Smooth muscle cell (in vitro differentiated cells): ENCODE measurements around the gene TSPOAP1. TPM values are rescaled to one million over a fixed set of nuclear protein-coding genes. Genes with fewer than 3 reads are reported as not detected.

ENCODE experiments used
- DNase-seq: peaks from one replicate; lab custom pipeline; 2025; ENCODE audit not compliant: unreplicated experiment; lab: John Stamatoyannopoulos, UW
- H2AFZ ChIP-seq: fragments of 200-600 bp; sonication (generic); 2 replicates; pipeline ENCODE4 v1.6.0; 2016; ENCODE audit warnings: antibody characterized with exemption, low read depth, mild to moderate bottlenecking
- H3F3A ChIP-seq: fragments of 200-600 bp; sonication (generic); 2 replicates; pipeline ENCODE4 v1.6.0; 2017; ENCODE audit warnings: antibody characterized with exemption, low read depth
- H3K27ac ChIP-seq: fragments of 200-600 bp; sonication (generic); 2 replicates; pipeline ENCODE4 v1.5.1; 2016; ENCODE audit warnings: low read depth, mild to moderate bottlenecking
- H3K27me3 ChIP-seq: fragments of 200-600 bp; sonication (generic); 2 replicates; pipeline ENCODE4 v1.6.1; 2016; ENCODE audit warnings: low read depth, mild to moderate bottlenecking
- H3K36me3 ChIP-seq: fragments of 200-600 bp; sonication (generic); 2 replicates; pipeline ENCODE4 v1.5.1; 2016; ENCODE audit warnings: low read depth
- H3K4me1 ChIP-seq: fragments of 200-600 bp; sonication (generic); 2 replicates; pipeline ENCODE4 v1.5.1; 2016; ENCODE audit warnings: low read depth
- H3K4me2 ChIP-seq: fragments of 200-600 bp; sonication (generic); 2 replicates; pipeline ENCODE4 v1.6.0; 2016; ENCODE audit warnings: mild to moderate bottlenecking
- H3K4me3 ChIP-seq: fragments of 200-600 bp; sonication (generic); 2 replicates; pipeline ENCODE4 v1.5.1; 2016; ENCODE audit warnings: mild to moderate bottlenecking
- H3K79me2 ChIP-seq: fragments of 200-600 bp; sonication (generic); 2 replicates; pipeline ENCODE4 v1.6.0; 2016; ENCODE audit warnings: low read depth, mild to moderate bottlenecking
- H3K9ac ChIP-seq: fragments of 200-600 bp; sonication (generic); 2 replicates; pipeline ENCODE4 v1.6.0; 2016; ENCODE audit warnings: low read depth
- H3K9me3 ChIP-seq: fragments of 200-600 bp; sonication (generic); replicated peaks from 2 replicates; pipeline ENCODE4 v1.5.1; 2016; ENCODE audit warnings: low read depth
- H4K20me1 ChIP-seq: fragments of 200-600 bp; sonication (generic); 2 replicates; pipeline ENCODE4 v1.6.0; 2016; ENCODE audit warnings: low read depth
- WGBS: methylation state at CpG from one replicate; pipeline ENCODE4 v1.1.7; 2016; ENCODE audit warnings: low lambda C conversion rate; 5-methylcytosine and 5-hydroxymethylcytosine counted together
- polyA plus RNA-seq: library from polyadenylated mRNA; unstranded; fragments of >200 nt; fragmentation: Nextera tagmentation; extraction: Ambion mirVana; gene quantifications from 2 replicates; pipeline ENCODE4 v1.2.1, GENCODE V29; 2016
- total RNA-seq: library from RNA; depleted of rRNA; stranded (reverse); fragments of >200 nt; gene quantifications from 2 replicates; pipeline ENCODE4 v1.2.3, GENCODE V29; 2014
- TF ChIP-seq, protein P1 (sequence below): fragments of 200-600 bp; sonication (generic); IDR thresholded peaks from 2 replicates; pipeline ENCODE4 v1.5.1; 2017; ENCODE audit warnings: borderline replicate concordance, mild to moderate bottlenecking, antibody characterized with exemption; ENCODE audit not compliant: insufficient read depth, poor library complexity, severe bottlenecking

TSPOAP1 gene
- total and polyA plus RNA-seq, 2 experiments from 2014 or later: 7.0 to 11.7 TPM

DNA sequence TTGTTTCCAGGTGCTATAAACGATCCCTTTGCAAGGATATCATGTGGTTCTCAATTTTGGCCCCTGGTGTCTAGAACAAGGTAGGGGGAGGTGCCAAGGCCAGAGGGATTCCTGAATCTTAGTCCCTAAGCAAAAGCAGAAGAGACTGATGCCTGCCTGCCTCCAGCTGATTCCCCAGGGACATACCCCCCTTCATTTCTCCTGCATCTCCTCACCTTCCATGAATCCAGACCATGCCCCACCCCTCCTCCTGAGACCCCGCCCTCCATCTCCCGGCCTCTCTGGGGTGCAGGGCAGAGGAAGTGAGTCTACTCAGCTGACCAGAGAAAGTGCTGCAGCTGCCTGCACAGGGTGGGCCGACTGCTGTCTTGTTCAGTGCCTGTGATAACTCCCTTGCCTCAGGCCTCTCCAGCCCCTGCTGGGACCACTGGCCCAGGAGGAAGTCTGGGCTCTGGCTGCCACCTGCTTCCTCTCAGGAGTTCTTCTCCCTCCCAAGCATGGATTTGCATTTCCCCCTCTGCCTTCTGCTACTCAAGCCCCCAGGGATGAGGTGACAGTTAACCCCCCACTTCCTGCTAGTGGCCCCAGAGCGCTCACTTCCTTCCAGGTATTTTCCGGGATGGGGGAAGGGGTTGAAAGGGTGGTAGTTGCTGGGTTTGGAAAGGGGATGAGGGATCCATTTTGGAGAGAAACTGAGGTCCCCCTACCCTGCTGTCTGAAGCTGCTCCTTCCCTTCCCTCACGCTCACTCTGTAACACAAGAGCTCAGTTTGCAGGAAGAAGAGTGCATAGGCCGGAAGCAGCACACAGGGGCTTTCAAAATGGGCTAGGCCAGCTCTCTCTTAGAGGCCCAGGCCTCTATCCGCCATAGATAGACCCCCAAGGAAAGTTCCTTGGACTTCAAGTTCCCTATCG lies 10.5 kb upstream of the TSPOAP1 start:
- Histone ChIP-seq H3K9ac (no peak overlapping the region), H3K36me3 (no peaks in the 10 kb centered on the region), H3K27ac (peak overlapping the region; percentile 85), H3K4me1 (peaks cover 17% of the 10 kb centered on the region), H3K9me3 (no peaks in the 10 kb centered on the region), H3K27me3 (no peaks in the 10 kb centered on the region), H3K79me2 (no peaks in the 10 kb centered on the region), H2AFZ (no peak overlapping the region), H4K20me1 (no peaks in the 10 kb centered on the region), H3K4me2 (peak overlapping the region; percentile 73), H3K4me3 (no peak overlapping the region), H3F3A (peaks cover 16% of the 10 kb centered on the region)
- TF ChIP-seq, protein P1, sequence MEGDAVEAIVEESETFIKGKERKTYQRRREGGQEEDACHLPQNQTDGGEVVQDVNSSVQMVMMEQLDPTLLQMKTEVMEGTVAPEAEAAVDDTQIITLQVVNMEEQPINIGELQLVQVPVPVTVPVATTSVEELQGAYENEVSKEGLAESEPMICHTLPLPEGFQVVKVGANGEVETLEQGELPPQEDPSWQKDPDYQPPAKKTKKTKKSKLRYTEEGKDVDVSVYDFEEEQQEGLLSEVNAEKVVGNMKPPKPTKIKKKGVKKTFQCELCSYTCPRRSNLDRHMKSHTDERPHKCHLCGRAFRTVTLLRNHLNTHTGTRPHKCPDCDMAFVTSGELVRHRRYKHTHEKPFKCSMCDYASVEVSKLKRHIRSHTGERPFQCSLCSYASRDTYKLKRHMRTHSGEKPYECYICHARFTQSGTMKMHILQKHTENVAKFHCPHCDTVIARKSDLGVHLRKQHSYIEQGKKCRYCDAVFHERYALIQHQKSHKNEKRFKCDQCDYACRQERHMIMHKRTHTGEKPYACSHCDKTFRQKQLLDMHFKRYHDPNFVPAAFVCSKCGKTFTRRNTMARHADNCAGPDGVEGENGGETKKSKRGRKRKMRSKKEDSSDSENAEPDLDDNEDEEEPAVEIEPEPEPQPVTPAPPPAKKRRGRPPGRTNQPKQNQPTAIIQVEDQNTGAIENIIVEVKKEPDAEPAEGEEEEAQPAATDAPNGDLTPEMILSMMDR: no peak
- DNase-seq: no peak
- WGBS: 54% methylated on average over 10 of the region's 10 CpGs

DNA sequence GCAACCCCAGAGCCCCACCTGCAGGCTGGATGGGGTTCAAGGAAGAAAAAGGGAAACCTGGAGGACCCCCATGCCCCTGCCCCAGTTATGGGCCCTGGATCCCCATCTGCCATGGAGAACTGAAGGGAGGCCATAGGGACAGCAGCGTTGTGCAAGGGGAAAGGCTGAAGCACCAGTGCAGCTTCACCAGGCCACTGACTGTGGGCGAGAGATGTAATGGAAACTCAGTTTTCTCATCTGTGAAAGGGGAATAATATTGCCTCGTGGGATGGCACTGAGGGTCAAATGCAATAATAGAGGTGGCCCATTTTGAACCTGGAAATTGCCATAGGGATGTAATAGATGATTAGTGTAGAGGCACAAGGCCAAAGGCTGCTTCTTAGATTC lies 9.9 kb upstream of the TSPOAP1 start:
- Histone ChIP-seq H3K79me2 (no peaks in the 10 kb centered on the region), H3K27me3 (no peaks in the 10 kb centered on the region), H3K4me2 (peak overlapping the region; percentile 73), H3K4me1 (peaks cover 17% of the 10 kb centered on the region), H3K27ac (peak overlapping the region; percentile 85), H2AFZ (no peak overlapping the region), H3K9ac (no peak overlapping the region), H3K4me3 (no peak overlapping the region), H3K36me3 (no peaks in the 10 kb centered on the region), H4K20me1 (no peaks in the 10 kb centered on the region), H3K9me3 (no peaks in the 10 kb centered on the region), H3F3A (peaks cover 16% of the 10 kb centered on the region)
- WGBS: 88% methylated on average over 3 of the region's 3 CpGs
- TF ChIP-seq, protein P1: no peak
- DNase-seq: no peak

DNA sequence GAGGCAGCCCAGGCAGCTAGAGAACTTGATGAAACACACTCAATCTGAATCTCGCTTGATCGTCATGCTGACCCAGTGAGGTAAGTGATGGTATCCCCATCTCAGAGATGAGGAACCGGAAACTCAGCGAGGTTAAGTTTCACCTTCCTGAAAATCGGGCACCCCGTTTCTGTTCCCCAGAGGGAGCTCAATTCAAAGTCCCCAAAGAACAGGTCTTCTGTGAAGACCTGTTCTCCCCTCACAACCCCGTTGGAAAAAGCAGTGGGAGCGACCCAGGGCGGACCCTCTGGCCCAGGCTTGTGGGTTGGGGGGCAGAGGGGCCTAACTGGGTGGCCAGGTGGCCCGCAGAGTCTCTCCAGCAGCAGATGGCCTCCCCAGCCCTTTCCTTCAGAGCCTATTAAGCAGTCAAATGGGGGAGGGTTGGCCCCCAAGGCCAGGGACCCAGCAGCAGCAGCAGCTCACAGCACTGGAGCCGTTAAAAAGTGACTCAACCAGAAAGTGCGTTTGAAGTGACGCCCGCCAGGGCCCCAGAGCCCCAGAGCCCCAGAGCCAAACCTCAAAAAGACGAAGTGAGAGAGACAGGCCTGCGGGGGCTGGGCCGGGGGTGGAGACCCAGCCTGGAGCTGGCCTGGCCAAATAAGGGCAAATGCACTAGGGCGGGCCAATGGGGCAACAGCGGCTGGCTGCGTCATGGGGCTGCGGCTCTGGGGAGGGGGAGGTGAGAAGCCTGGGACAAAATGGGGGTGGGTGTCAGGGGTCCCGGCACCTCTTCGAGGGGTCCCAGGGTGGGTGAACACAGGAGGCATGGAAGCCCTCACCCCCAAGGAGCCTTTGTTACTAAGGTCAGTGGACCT lies 9.2 kb upstream of the TSPOAP1 start:
- Histone ChIP-seq H4K20me1 (no peaks in the 10 kb centered on the region), H3K9ac (peak overlapping the region; percentile 22), H3K79me2 (no peaks in the 10 kb centered on the region), H3K36me3 (no peaks in the 10 kb centered on the region), H2AFZ (no peak overlapping the region), H3K4me1 (peaks cover 17% of the 10 kb centered on the region), H3K27me3 (no peaks in the 10 kb centered on the region), H3K9me3 (no peaks in the 10 kb centered on the region), H3K4me3 (no peak overlapping the region), H3K4me2 (peak overlapping the region; percentile 81), H3K27ac (peak overlapping the region; percentile 85), H3F3A (peaks cover 16% of the 10 kb centered on the region)
- peak; percentile 54 for DNase-seq
- WGBS: 31% methylated on average over 22 of the region's 23 CpGs
- TF ChIP-seq, protein P1: no peak
